CD4-positive, alpha-beta T cell (primary cell): Measurements from ENCODE around the gene KLK8. TPM values are rescaled to one million over a fixed set of nuclear protein-coding genes. Genes with fewer than 3 reads are reported as not detected.

Experiments
- ATAC-seq: fragments of 200-7000 bp; cut with Tn5 transposase; one replicate; pipeline ENCODE4 v1.10.0; 2022; ENCODE audit warnings: mild to moderate bottlenecking; ENCODE audit not compliant: poor library complexity
- CTCF ChIA-PET: fragments of 350-600 bp; sonication (Branson Sonifier 250); formaldehyde crosslinking; loops from one replicate; lab custom pipeline; 2021; ENCODE audit warnings: antibody characterized with exemption, inconsistent platforms; lab: Charles Lee
- POLR2A ChIA-PET: fragments of 350-600 bp; sonication (Branson Sonifier 250); formaldehyde crosslinking; loops from one replicate; lab custom pipeline; 2021; ENCODE audit warnings: antibody characterized with exemption, inconsistent platforms; lab: Charles Lee
- DNase-seq, 14 experiments: peaks; one replicate each; pipeline ENCODE4 v3.0.0-alpha.2; 2013 to 2020; ENCODE audit warnings: mixed read lengths in 2 of 14
- H3K27ac ChIP-seq, 2 donors: one replicate each; pipeline versions ENCODE4 v1.5.1 to v1.7.0; 2013; ENCODE audit warnings: low read length in 2 of 2, low read depth in 1 of 2, mild to moderate bottlenecking in 1 of 2
- H3K27me3 ChIP-seq, 2 experiments: 1 replicate in 1 of 2; 2 replicates in 1 of 2; pipeline versions ENCODE4 v1.6.1 to v1.7.0; 2013; ENCODE audit warnings: low read length in 2 of 2, control low read depth in 1 of 2, mild to moderate bottlenecking in 1 of 2, moderate library complexity in 1 of 2; ENCODE audit not compliant: insufficient read depth in 2 of 2, control insufficient read depth in 1 of 2
- H3K36me3 ChIP-seq: one replicate; pipeline ENCODE4 v1.6.1; 2013; ENCODE audit warnings: low read length, control low read depth; ENCODE audit not compliant: insufficient read depth
- H3K4me1 ChIP-seq: one replicate; pipeline ENCODE4 v1.6.1; 2013; ENCODE audit warnings: low read length, control low read depth; ENCODE audit not compliant: insufficient read depth
- H3K4me3 ChIP-seq: one replicate; pipeline ENCODE4 v1.5.1; 2013; ENCODE audit warnings: mild to moderate bottlenecking, low read length, moderate library complexity
- H3K9me3 ChIP-seq, 2 experiments: 1 replicate in 1 of 2; 2 replicates in 1 of 2; pipeline versions ENCODE4 v1.6.1 to v1.7.0; 2013; ENCODE audit warnings: low read length in 2 of 2, mild to moderate bottlenecking in 2 of 2, control low read depth in 1 of 2, moderate library complexity in 1 of 2; ENCODE audit not compliant: control insufficient read depth in 1 of 2, insufficient read depth in 1 of 2
- H3K27ac Mint-ChIP-seq: one replicate; pipeline ENCODE4 v1.8.0; 2020; ENCODE audit warnings: mixed read lengths
- H3K27me3 Mint-ChIP-seq: one replicate; pipeline ENCODE4 v1.8.0; 2021; ENCODE audit warnings: mixed read lengths
- H3K36me3 Mint-ChIP-seq: one replicate; pipeline ENCODE4 v1.8.0; 2021; ENCODE audit warnings: low read depth, mixed read lengths
- H3K4me1 Mint-ChIP-seq: one replicate; pipeline ENCODE4 v1.8.0; 2021; ENCODE audit warnings: low read depth, mixed read lengths
- H3K4me3 Mint-ChIP-seq: one replicate; pipeline ENCODE4 v1.8.0; 2020; ENCODE audit warnings: mild to moderate bottlenecking, mixed read lengths
- H3K9me3 Mint-ChIP-seq: one replicate; pipeline ENCODE4 v1.8.0; 2020; ENCODE audit warnings: mixed read lengths
- intact Hi-C, 2 experiments: fragments of 100-400 bp; cut with DNase I in 1 of 2; cut with micrococcal nuclease in 1 of 2; formaldehyde crosslinking; loops; one replicate each; pipeline versions ENCODE4 v1.15.1 to v1.9.0; 2023 to 2025; cut with DNase I, micrococcal nuclease
- total RNA-seq, 174 experiments: library from RNA in 2 of 174; stranded (reverse) in 2 of 174; gene quantifications; one replicate each; pipeline ENCODE4 v1.2.3 and lab custom pipeline; 2021 to 2026
- TF ChIP-seq, protein P1 (sequence below): fragments of 200-600 bp; IDR thresholded peaks from one replicate; pipeline ENCODE4 v1.8.0; 2022; ENCODE audit warnings: antibody characterized with exemption, mild to moderate bottlenecking

The KLK8 gene
- total RNA-seq, 2 experiments from 2014 or later: not detected

DNA sequence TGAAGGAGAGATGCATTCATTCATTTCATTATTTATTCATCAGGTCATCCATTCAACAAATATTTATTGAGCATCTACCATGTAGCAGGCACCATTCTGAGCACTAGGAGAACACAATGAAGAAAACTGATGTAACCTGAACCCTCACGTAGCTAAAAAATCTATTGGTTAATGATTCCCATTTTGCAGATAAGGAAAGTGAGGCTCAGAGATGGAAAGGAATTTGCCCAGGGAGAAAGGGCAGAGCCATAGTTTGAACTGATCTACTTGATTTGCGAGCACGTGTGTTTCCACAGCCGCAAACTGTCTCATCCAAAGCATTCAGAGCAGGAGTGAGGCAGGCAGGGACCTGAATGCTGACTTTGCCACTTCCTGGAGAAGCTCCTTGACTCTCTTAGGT lies 2.7 kb downstream of the KLK8 start:
- H3K36me3 Mint-ChIP-seq: no peaks in the 10 kb centered on the region
- intact Hi-C loops: no loop called here
- ATAC-seq (no peak), DNase-seq (no peak)
- Histone ChIP-seq H3K4me3 (no peak overlapping the region), H3K27me3 (peaks cover 25 to 30% of the 10 kb centered on the region in 2 experiments), H3K9me3 (peaks cover 0 to 22% of the 10 kb centered on the region in 2 experiments), H3K27ac (no peak overlapping the region), H3K4me1 (no peaks in the 10 kb centered on the region), H3K36me3 (no peaks in the 10 kb centered on the region)
- peaks cover 51% of the 10 kb centered on the region for H3K27me3 Mint-ChIP-seq
- H3K4me3 Mint-ChIP-seq: no peak overlapping the region
- no peaks in the 10 kb centered on the region for H3K4me1 Mint-ChIP-seq
- no peak overlapping the region for H3K27ac Mint-ChIP-seq
- POLR2A ChIA-PET: no interaction called here
- no peaks in the 10 kb centered on the region for H3K9me3 Mint-ChIP-seq
- CTCF ChIA-PET: no interaction called here
- TF ChIP-seq, protein P1, sequence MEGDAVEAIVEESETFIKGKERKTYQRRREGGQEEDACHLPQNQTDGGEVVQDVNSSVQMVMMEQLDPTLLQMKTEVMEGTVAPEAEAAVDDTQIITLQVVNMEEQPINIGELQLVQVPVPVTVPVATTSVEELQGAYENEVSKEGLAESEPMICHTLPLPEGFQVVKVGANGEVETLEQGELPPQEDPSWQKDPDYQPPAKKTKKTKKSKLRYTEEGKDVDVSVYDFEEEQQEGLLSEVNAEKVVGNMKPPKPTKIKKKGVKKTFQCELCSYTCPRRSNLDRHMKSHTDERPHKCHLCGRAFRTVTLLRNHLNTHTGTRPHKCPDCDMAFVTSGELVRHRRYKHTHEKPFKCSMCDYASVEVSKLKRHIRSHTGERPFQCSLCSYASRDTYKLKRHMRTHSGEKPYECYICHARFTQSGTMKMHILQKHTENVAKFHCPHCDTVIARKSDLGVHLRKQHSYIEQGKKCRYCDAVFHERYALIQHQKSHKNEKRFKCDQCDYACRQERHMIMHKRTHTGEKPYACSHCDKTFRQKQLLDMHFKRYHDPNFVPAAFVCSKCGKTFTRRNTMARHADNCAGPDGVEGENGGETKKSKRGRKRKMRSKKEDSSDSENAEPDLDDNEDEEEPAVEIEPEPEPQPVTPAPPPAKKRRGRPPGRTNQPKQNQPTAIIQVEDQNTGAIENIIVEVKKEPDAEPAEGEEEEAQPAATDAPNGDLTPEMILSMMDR: no peak

DNA sequence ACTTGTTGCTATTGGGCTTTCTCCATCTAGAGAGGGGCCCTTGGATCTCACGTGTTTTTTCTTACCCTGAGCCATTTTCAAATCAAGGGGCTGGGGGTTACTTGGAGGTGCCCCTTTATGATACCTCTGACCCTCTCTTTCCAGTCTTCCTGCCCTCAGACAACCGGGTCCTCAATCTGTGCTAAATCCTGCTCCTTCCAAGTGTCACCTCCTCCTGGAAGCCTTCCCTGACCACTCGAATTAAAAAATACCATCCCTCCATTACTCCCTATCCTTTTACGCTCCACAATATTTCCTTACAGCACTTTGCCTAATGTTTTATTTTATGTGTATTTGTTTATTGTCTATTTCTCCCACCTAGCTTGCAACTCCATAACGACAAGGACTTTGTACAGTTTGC lies 3.3 kb downstream of the KLK8 start:
- H3K4me3 ChIP-seq: no peak overlapping the region
- no peak overlapping the region for H3K4me3 Mint-ChIP-seq
- intact Hi-C loops: no loop called here
- no peak for ATAC-seq
- H3K27ac ChIP-seq: no peak overlapping the region
- H3K27ac Mint-ChIP-seq: no peak overlapping the region
- H3K4me1 ChIP-seq: no peaks in the 10 kb centered on the region
- no peaks in the 10 kb centered on the region for H3K4me1 Mint-ChIP-seq
- no peaks in the 10 kb centered on the region for H3K9me3 Mint-ChIP-seq
- H3K36me3 ChIP-seq: no peaks in the 10 kb centered on the region
- ChIA-PET POLR2A (no interaction called here), CTCF (no interaction called here)
- H3K27me3 ChIP-seq: peaks cover 25 to 27% of the 10 kb centered on the region in 2 experiments
- H3K27me3 Mint-ChIP-seq: peaks cover 45% of the 10 kb centered on the region
- no peak for DNase-seq
- peaks cover 0 to 22% of the 10 kb centered on the region in 2 experiments for H3K9me3 ChIP-seq
- no peaks in the 10 kb centered on the region for H3K36me3 Mint-ChIP-seq
- TF ChIP-seq, protein P1: no peak

DNA sequence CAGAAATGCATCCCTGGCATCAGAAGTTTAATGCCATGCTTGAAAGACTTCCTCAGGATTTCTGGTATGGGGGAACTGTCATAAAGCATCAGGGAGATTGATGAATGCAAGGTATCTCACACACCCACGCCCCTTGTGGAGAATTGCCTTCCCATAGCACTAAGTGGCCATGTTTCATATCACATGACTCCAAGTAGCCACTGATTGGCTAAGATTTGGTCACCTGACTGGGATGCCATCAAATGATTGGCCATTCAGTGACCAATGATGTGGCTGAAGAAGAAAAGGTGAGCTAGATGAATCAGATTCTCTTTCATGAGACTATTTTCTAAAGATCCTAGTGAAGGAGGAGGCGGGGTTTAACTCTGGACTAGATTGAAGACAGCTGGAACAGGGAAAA lies 7.3 kb downstream of the KLK8 start:
- Histone ChIP-seq H3K9me3 (no peaks in the 10 kb centered on the region), H3K27ac (no peak overlapping the region), H3K4me3 (no peak overlapping the region), H3K4me1 (no peaks in the 10 kb centered on the region), H3K36me3 (no peaks in the 10 kb centered on the region), H3K27me3 (peaks cover 4 to 7% of the 10 kb centered on the region in 2 experiments)
- Mint-ChIP-seq H3K27me3 (peaks cover 38% of the 10 kb centered on the region), H3K4me3 (no peak overlapping the region), H3K36me3 (no peaks in the 10 kb centered on the region), H3K9me3 (no peaks in the 10 kb centered on the region), H3K4me1 (no peaks in the 10 kb centered on the region), H3K27ac (no peak overlapping the region)
- TF ChIP-seq, protein P1: no peak
- no peak for DNase-seq
- CTCF ChIA-PET: no interaction called here
- POLR2A ChIA-PET: no interaction called here
- intact Hi-C loops: no loop called here
- ATAC-seq: no peak
